Skeletal muscle tissue (tissue), 4 donors: ENCODE measurements around the gene ATP9B. TPM values are rescaled to one million over a fixed set of nuclear protein-coding genes. Genes with fewer than 3 reads are reported as not detected.
"Not testable (repeated sequence)": the region's sequence is repeated elsewhere in the genome, so short reads cannot be mapped to it uniquely, and the experiment has no call there.

ENCODE experiments used
- H3K27ac ChIP-seq: one replicate; pipeline ENCODE4 v1.7.0; 2013; ENCODE audit warnings: mild to moderate bottlenecking, low read depth, low read length, inconsistent platforms
- H3K27me3 ChIP-seq, 3 donors: one replicate each; pipeline ENCODE4 v1.7.0; 2013; ENCODE audit warnings: low read length in 3 of 3; ENCODE audit not compliant: control insufficient read depth in 3 of 3, insufficient read depth in 3 of 3
- H3K36me3 ChIP-seq, 3 donors: one replicate each; pipeline ENCODE4 v1.7.0; 2013; ENCODE audit warnings: low read length in 3 of 3; ENCODE audit not compliant: control insufficient read depth in 3 of 3, insufficient read depth in 3 of 3
- H3K4me1 ChIP-seq, 3 donors: one replicate each; pipeline ENCODE4 v1.7.0; 2013; ENCODE audit warnings: low read length in 3 of 3, mild to moderate bottlenecking in 3 of 3; ENCODE audit not compliant: control insufficient read depth in 3 of 3, insufficient read depth in 3 of 3
- H3K4me3 ChIP-seq, 3 donors: one replicate each; pipeline ENCODE4 v1.7.0; 2013; ENCODE audit warnings: low read length in 3 of 3
- H3K9ac ChIP-seq, 3 donors: one replicate each; pipeline ENCODE4 v1.7.0; 2013; ENCODE audit warnings: low read length in 3 of 3, mild to moderate bottlenecking in 3 of 3, moderate library complexity in 2 of 3, low read depth in 1 of 3
- H3K9me3 ChIP-seq, 3 donors: one replicate each; pipeline ENCODE4 v1.7.0; 2013; ENCODE audit warnings: low read length in 3 of 3; ENCODE audit not compliant: control insufficient read depth in 3 of 3
- total RNA-seq: library from RNA; depleted of rRNA; stranded (reverse); fragments of >200 nt; gene quantifications from one replicate; pipeline ENCODE4 v1.2.3, GENCODE V29; 2014
- donor health status: Osteomylitis.

Gene ATP9B
- total RNA-seq, 1 donor from 2014 or later, result 83.0 TPM

DNA sequence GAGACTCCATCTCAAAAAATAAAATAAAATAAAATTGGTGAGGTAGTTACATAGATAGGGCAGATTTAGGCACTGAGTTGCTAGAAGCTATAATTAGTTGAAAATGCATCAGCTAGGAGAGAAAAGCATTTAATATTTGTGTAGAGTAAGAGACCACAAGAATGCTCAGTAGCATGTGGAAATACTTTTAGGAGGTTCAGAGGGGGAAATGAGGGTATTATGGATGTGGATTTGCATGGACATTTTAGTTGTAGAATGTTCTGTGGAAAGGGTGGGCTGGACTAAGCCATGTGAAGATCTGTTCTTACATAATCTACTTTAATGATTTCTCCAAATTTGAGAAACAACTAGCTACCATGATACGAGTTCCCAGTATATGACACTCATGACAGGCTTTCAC is 95.5 kb downstream of the ATP9B start:
- Histone ChIP-seq H3K27me3 (no peaks in the 10 kb centered on the region), H3K4me3 (no peak overlapping the region), H3K4me1 (no peaks in the 10 kb centered on the region), H3K27ac (no peak overlapping the region), H3K36me3 (peaks cover 14 to 20% (median 16%) of the 10 kb centered on the region in 3 donors), H3K9ac (no peak overlapping the region), H3K9me3 (no peaks in the 10 kb centered on the region)

DNA sequence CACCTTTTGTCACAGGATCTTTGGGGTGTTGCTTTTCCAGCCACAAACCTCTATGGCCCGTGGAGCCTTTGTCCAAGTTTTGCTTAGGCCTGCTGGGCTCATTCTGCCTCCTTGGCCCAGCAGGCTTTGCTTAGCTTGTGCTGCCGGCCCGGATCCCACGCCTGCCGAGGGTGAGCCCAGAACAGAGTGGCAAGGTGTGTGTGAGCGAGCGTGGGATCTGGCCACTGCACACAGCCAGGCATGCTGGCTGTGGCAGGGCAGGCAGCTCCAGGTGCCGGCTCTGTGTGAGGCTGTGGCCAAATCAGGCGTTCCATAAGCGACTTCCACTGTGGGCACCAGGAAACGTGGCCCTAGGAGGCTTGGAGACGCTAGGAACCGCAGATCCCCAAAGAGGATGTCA is 97.5 kb downstream of the ATP9B start:
- H3K36me3 ChIP-seq, result peaks cover 13 to 20% (median 16%) of the 10 kb centered on the region in 3 donors
- H3K9ac ChIP-seq, result no peak overlapping the region
- H3K4me3 ChIP-seq, result no peak overlapping the region
- peaks cover 0 to 4% (median 0%) of the 10 kb centered on the region in 3 donors for H3K4me1 ChIP-seq
- no peaks in the 10 kb centered on the region for H3K9me3 ChIP-seq
- no peaks in the 10 kb centered on the region for H3K27me3 ChIP-seq
- H3K27ac ChIP-seq, result no peak overlapping the region

DNA sequence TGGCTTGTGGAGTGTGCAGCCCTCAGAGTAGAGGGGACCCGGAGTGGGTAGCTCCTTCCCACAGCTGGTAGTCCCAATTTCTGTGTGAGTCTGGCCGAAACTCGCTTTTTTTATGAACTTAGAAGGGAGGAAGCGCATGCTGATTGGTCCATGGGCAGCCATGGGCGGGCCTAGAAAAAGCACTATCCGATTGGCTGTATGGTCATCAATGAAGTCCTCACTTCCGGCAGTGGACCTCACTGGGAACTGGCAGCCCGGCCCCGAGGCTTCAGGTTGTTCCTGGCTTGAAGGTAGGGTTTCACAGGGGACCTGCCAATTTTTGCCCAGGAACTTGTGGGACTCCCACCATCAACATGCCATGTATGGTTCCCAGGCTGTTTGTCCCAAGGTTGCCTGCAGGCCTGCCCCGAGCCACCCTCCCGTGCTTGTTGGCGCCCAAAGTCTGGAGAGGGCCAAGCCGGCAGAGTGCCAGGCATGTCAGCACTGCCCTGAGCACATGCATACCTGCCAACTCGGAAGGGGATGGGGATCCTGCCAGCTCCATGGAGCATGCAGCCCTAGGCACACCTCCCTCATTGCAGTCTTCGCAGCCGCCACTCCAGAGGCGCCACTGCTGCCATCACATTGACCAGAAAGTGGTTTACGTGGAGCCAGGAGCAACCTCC is 98.5 kb downstream of the ATP9B start:
- Histone ChIP-seq H3K4me1 (peaks cover 0 to 4% (median 0%) of the 10 kb centered on the region in 3 donors), H3K9me3 (no peaks in the 10 kb centered on the region), H3K27ac (no peak overlapping the region), H3K9ac (no peak overlapping the region), H3K27me3 (no peaks in the 10 kb centered on the region), H3K4me3 (no peak overlapping the region), H3K36me3 (peaks cover 13 to 20% (median 16%) of the 10 kb centered on the region in 3 donors)

- Histone ChIP-seq H3K36me3 (peaks cover 13 to 20% (median 13%) of the 10 kb centered on the region in 3 donors), H3K4me1 (peaks cover 0 to 4% (median 0%) of the 10 kb centered on the region in 3 donors), H3K27me3 (no peaks in the 10 kb centered on the region), H3K9me3 (no peaks in the 10 kb centered on the region), H3K27ac (no peak overlapping the region), H3K9ac (no peak overlapping the region), H3K4me3 (no peak overlapping the region)
Measured at GRCh38 chr18:79169958-79170555, 100.9 kb downstream of the ATP9B start.

DNA sequence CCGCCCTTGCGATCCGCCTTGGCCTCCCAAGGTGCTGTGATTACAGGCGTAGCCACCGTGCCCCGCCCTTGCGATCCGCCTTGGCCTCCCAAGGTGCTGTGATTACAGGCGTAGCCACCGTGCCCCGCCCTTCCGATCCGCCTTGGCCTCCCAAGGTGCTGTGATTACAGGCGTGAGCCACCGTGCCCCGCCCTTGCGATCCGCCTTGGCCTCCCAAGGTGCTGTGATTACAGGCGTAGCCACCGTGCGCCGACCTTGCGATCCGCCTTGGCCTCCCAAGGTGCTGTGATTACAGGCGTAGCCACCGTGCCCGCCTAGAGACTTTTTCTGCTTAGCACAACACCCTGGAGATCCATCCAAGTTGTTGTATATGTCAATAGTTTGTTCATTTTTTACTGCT is 103.1 kb downstream of the ATP9B start:
- H3K9me3 ChIP-seq, H3K27me3 ChIP-seq: not testable (repeated sequence)

DNA sequence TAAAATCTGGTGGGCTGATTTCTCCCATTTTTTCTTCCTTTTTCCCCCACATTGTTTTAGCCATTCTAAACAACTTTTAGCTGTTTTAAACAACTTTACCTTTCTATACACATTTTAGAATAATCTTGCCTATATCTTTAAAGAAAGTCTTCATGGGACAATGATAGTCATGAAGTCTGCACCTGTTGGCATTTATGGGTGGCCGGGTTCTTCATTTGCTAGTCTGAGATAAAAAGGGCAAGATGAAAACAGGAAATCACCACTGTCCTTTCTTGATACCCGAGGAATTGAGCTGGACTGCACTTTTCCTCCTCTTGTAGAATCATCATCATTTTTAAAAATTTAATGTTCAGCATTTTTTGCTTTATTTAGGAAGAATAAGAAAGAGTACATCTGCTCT is 104.5 kb downstream of the ATP9B start:
- H3K9me3 ChIP-seq, result no peaks in the 10 kb centered on the region
- H3K9ac ChIP-seq, result no peak overlapping the region
- no peak overlapping the region for H3K27ac ChIP-seq
- H3K27me3 ChIP-seq, result no peaks in the 10 kb centered on the region
- H3K36me3 ChIP-seq, result peaks cover 0 to 7% (median 0%) of the 10 kb centered on the region in 3 donors
- H3K4me1 ChIP-seq, result peaks cover 0 to 4% (median 0%) of the 10 kb centered on the region in 3 donors
- H3K4me3 ChIP-seq, result no peak overlapping the region

More for the DNA sequence above, 103.1 kb downstream of the ATP9B start:
- not testable (repeated sequence) for H3K36me3 ChIP-seq, H3K9ac ChIP-seq, H3K4me1 ChIP-seq, H3K4me3 ChIP-seq, H3K27ac ChIP-seq

GRCh38 chr18:79178113-79178531 is 108.9 kb downstream of the ATP9B start:
- no peak overlapping the region for H3K9ac ChIP-seq
- H3K27ac ChIP-seq, result no peak overlapping the region

DNA sequence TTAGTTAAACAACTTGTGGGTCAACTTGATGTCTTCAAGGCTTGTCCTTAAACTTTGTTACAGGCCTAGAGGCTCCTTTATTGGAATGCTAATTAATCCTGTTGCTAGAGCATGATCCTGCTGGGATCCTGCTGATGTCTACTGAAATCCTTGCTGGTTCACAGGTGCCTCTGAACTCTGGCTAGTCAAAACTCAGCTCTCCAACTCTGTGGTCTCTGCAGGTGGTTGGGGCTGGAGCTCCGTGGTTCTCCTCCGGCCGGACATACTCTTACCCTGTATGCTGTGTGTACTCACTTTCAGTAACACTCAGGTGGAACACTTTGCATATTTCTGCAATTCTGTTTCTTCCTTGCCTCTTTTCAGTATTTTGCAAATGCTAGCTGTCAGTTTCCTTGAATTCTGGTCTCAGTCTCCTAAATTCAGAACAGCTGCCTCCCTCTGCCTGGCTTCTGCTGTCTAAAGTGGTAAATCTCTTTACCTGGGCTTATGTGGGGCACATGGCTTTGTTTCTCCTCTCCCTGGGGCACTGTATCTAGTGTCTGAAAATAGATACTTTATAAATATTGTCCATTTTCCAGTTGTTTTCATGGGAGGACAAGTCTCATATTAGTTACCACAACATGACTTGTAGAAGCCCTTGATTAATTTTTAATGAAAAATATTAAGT is 113.0 kb downstream of the ATP9B start:
- Histone ChIP-seq H3K36me3 (peaks cover 0 to 5% (median 0%) of the 10 kb centered on the region in 3 donors), H3K9ac (no peak overlapping the region), H3K27ac (no peak overlapping the region), H3K4me1 (peaks cover 0 to 4% (median 0%) of the 10 kb centered on the region in 3 donors), H3K27me3 (no peaks in the 10 kb centered on the region), H3K4me3 (no peak overlapping the region), H3K9me3 (no peaks in the 10 kb centered on the region)

More at GRCh38 chr18:79178113-79178531, 108.9 kb downstream of the ATP9B start:
- peaks cover 0 to 7% (median 0%) of the 10 kb centered on the region in 3 donors for H3K36me3 ChIP-seq
- H3K27me3 ChIP-seq, result no peaks in the 10 kb centered on the region
- no peak overlapping the region for H3K4me3 ChIP-seq
- no peaks in the 10 kb centered on the region for H3K4me1 ChIP-seq
- no peaks in the 10 kb centered on the region for H3K9me3 ChIP-seq

DNA sequence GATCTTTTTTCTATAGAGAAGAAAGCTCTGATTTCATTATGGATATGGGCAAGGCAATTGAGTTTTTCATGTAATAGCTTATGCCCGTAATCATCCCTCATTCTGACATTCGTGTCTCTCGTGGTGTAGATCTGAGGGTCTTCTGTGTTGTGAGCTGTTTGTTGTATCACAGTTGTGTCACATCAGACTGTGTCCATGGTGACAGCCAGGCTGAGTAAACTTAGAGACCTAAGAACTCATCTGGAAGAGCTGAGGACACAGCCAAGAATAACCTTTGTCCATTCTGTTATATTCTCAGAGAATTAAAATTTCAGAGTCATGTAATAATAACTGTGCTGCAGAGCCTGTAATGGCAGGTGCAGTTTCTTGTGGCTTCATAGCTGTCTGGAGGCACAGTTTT is 116.5 kb downstream of the ATP9B start:
- no peaks in the 10 kb centered on the region for H3K9me3 ChIP-seq
- H3K4me1 ChIP-seq, result peaks cover 0 to 4% (median 0%) of the 10 kb centered on the region in 3 donors
- peaks cover 0 to 3% (median 0%) of the 10 kb centered on the region in 3 donors for H3K36me3 ChIP-seq
- H3K27ac ChIP-seq, result no peak overlapping the region
- no peak overlapping the region for H3K9ac ChIP-seq
- no peaks in the 10 kb centered on the region for H3K27me3 ChIP-seq
- H3K4me3 ChIP-seq, result no peak overlapping the region

- H3K27ac ChIP-seq, result no peak overlapping the region
- peaks cover 0 to 4% (median 0%) of the 10 kb centered on the region in 3 donors for H3K4me1 ChIP-seq
- H3K27me3 ChIP-seq, result no peaks in the 10 kb centered on the region
- no peak overlapping the region for H3K9ac ChIP-seq
- peaks cover 0 to 3% (median 0%) of the 10 kb centered on the region in 3 donors for H3K36me3 ChIP-seq
- no peak overlapping the region for H3K4me3 ChIP-seq
- no peaks in the 10 kb centered on the region for H3K9me3 ChIP-seq
Measured at GRCh38 chr18:79186649-79187048, 117.5 kb downstream of the ATP9B start.
